Neural progenitor cell (in vitro differentiated cells): Measurements from ENCODE around the gene GANC.

ENCODE experiments used
- CTCF ChIP-seq: fragments of 200-600 bp; sonication (generic); IDR thresholded peaks from 2 replicates; pipeline ENCODE4 v1.5.1; 2017; ENCODE audit warnings: antibody characterized with exemption, mild to moderate bottlenecking
- EZH2 ChIP-seq: fragments of 200-600 bp; sonication (generic); IDR thresholded peaks from 2 replicates; pipeline ENCODE4 v1.6.1; 2017; ENCODE audit warnings: antibody characterized with exemption, mild to moderate bottlenecking, moderate library complexity
- EZH2phosphoT487 ChIP-seq: fragments of 200-600 bp; sonication (generic); IDR thresholded peaks from 2 replicates; pipeline ENCODE4 v1.6.1; 2017; ENCODE audit warnings: antibody characterized with exemption

DNA sequence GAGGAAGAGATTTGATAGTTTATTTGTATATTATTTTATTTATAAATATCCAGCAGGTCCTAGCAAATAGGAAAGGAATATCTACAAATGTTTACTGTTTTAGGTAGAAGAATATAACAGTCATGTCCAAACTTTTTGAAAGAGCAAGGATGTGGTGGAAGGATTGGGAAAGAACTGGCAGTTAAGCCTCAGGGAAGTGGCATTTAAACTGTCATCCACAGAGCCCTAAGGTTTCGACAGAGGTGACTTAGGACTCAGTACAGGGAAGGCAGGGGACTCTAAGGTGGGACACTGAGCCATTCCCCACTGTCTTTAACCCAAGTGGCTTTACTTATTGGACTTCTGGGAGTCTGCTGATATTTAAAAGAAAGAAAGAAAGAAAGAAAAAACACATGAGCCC lies 12.0 kb downstream of the GANC start:
- TF ChIP-seq CTCF = no peak
- TF ChIP-seq EZH2 = no peak
- TF ChIP-seq EZH2phosphoT487 = no peak
